OCI-LY1 (cell line): ENCODE data around the gene PPP6R1.

ENCODE experiments used
- H2AFZ ChIP-seq: fragments of 200-600 bp; sonication (generic), shearing (Covaris generic); 2 replicates; pipeline ENCODE4 v1.6.0; 2014; ENCODE audit warnings: antibody characterized with exemption, mild to moderate bottlenecking, low read length
- H3F3A ChIP-seq: fragments of 200-600 bp; sonication (generic), shearing (Covaris generic); 2 replicates; pipeline ENCODE4 v1.6.0; 2014; ENCODE audit warnings: mild to moderate bottlenecking, antibody characterized with exemption, low read length, moderate library complexity; ENCODE audit not compliant: insufficient read depth
- H3K27ac ChIP-seq: fragments of 200-600 bp; sonication (generic); 2 replicates; pipeline ENCODE4 v1.5.1; 2014; ENCODE audit warnings: low read length, mixed run types, mild to moderate bottlenecking, low read depth; ENCODE audit not compliant: poor library complexity, severe bottlenecking
- H3K27me3 ChIP-seq: fragments of 200-600 bp; sonication (generic); 2 replicates; pipeline ENCODE4 v1.6.0; 2014; ENCODE audit warnings: antibody characterized with exemption, mild to moderate bottlenecking, low read length, moderate library complexity; ENCODE audit not compliant: insufficient read depth
- H3K36me3 ChIP-seq: fragments of 200-600 bp; sonication (generic); 2 replicates; pipeline ENCODE4 v1.6.1; 2014; ENCODE audit warnings: mild to moderate bottlenecking, antibody characterized with exemption, low read length, moderate library complexity, mixed read lengths; ENCODE audit not compliant: insufficient read depth
- H3K4me1 ChIP-seq: fragments of 200-600 bp; sonication (generic); 2 replicates; pipeline ENCODE4 v1.5.1; 2014; ENCODE audit warnings: mild to moderate bottlenecking, low read length, moderate library complexity; ENCODE audit not compliant: insufficient read depth, severe bottlenecking
- H3K4me2 ChIP-seq: fragments of 200-600 bp; sonication (generic), shearing (Covaris generic); 2 replicates; pipeline ENCODE4 v1.6.1; 2014; ENCODE audit warnings: low read length
- H3K4me3 ChIP-seq: fragments of 200-600 bp; sonication (generic); 2 replicates; pipeline ENCODE4 v1.5.1; 2014; ENCODE audit warnings: low read length, low read depth, mild to moderate bottlenecking, mixed read lengths; ENCODE audit not compliant: poor library complexity, severe bottlenecking
- H3K79me2 ChIP-seq: fragments of 200-600 bp; shearing (Covaris generic); 2 replicates; pipeline ENCODE4 v1.6.1; 2016; ENCODE audit warnings: mixed run types, low read length, mixed read lengths; ENCODE audit not compliant: insufficient read depth
- H3K9ac ChIP-seq: fragments of 200-600 bp; sonication (generic), shearing (Covaris generic); 2 replicates; pipeline ENCODE4 v1.6.1; 2014; ENCODE audit warnings: mild to moderate bottlenecking, low read length, mixed read lengths
- H3K9me2 ChIP-seq: fragments of 200-600 bp; sonication (generic), shearing (Covaris generic); 2 replicates; pipeline ENCODE4 v1.6.1; 2014; ENCODE audit warnings: low read depth, mild to moderate bottlenecking, low read length, mixed read lengths
- H3K9me3 ChIP-seq: fragments of 200-600 bp; shearing (Covaris generic); 2 replicates; pipeline ENCODE4 v1.6.1; 2014; ENCODE audit warnings: low read length, mixed read lengths
- H4K20me1 ChIP-seq: fragments of 200-600 bp; sonication (generic), shearing (Covaris generic); 2 replicates; pipeline ENCODE4 v1.6.0; 2016; ENCODE audit warnings: mild to moderate bottlenecking, low read length; ENCODE audit not compliant: insufficient read depth
- EZH2 ChIP-seq: fragments of 200-600 bp; sonication (generic), shearing (Covaris generic); IDR thresholded peaks from 2 replicates; pipeline ENCODE4 v1.8.0; 2017; ENCODE audit warnings: borderline replicate concordance, mixed run types, mild to moderate bottlenecking, antibody characterized with exemption, low read length, moderate library complexity, mixed read lengths
- TF ChIP-seq, protein P1 (sequence below): fragments of 200-600 bp; sonication (generic), shearing (Covaris generic); IDR thresholded peaks from 2 replicates; pipeline ENCODE4 v1.5.1; 2017; ENCODE audit warnings: mild to moderate bottlenecking, antibody characterized with exemption, low read length, moderate library complexity, mixed read lengths

Gene PPP6R1

DNA sequence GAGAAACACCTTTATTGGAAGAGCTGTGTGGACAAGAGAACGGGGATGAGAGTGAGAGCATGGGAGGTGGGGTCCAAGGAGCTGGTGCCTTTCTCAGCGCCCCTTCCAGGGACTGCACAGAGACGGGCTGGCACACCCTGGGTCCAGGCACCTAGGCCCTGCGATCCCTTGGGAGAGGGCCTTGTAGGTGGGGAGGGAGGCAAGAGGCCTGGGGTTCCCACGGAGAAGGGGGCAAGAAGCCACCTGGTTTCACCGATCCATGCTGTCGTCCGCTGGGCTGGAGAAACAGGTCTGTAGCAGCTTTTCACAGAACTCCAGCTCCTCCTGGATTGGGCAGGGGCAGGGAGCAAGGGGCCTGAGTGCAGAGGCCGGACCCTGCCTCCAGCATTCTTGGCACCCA is 3.5 kb upstream of the PPP6R1 start:
- peak overlapping the region; percentile 84 for H3K27ac ChIP-seq
- H3K9me3 ChIP-seq, result no peaks in the 10 kb centered on the region
- H3F3A ChIP-seq, result no peaks in the 10 kb centered on the region; the same call in 1 of the 2 replicates
- H3K4me3 ChIP-seq, result no peak overlapping the region
- peaks cover 18% of the 10 kb centered on the region; the same call in 1 of the 2 replicates for H3K36me3 ChIP-seq
- H3K9me2 ChIP-seq, result no peaks in the 10 kb centered on the region
- peaks cover 38% of the 10 kb centered on the region for H3K4me1 ChIP-seq
- H3K79me2 ChIP-seq, result peaks cover 9% of the 10 kb centered on the region
- no peaks in the 10 kb centered on the region for H3K27me3 ChIP-seq
- no peak overlapping the region for H2AFZ ChIP-seq
- H3K4me2 ChIP-seq, result no peak overlapping the region
- H4K20me1 ChIP-seq, result no peaks in the 10 kb centered on the region
- no peak overlapping the region for H3K9ac ChIP-seq
- TF ChIP-seq EZH2, result no peak
- TF ChIP-seq, protein P1, sequence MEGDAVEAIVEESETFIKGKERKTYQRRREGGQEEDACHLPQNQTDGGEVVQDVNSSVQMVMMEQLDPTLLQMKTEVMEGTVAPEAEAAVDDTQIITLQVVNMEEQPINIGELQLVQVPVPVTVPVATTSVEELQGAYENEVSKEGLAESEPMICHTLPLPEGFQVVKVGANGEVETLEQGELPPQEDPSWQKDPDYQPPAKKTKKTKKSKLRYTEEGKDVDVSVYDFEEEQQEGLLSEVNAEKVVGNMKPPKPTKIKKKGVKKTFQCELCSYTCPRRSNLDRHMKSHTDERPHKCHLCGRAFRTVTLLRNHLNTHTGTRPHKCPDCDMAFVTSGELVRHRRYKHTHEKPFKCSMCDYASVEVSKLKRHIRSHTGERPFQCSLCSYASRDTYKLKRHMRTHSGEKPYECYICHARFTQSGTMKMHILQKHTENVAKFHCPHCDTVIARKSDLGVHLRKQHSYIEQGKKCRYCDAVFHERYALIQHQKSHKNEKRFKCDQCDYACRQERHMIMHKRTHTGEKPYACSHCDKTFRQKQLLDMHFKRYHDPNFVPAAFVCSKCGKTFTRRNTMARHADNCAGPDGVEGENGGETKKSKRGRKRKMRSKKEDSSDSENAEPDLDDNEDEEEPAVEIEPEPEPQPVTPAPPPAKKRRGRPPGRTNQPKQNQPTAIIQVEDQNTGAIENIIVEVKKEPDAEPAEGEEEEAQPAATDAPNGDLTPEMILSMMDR, result no peak

GRCh38 chr19:55261671-55262126 is 2.9 kb upstream of the PPP6R1 start:
- Histone ChIP-seq H3K4me2 (no peak overlapping the region), H3K27me3 (no peaks in the 10 kb centered on the region), H3K9me3 (no peaks in the 10 kb centered on the region), H4K20me1 (no peaks in the 10 kb centered on the region), H2AFZ (no peak overlapping the region), H3K9ac (no peak overlapping the region), H3F3A (no peaks in the 10 kb centered on the region; the same call in 1 of the 2 replicates), H3K4me3 (no peak overlapping the region), H3K79me2 (peaks cover 16% of the 10 kb centered on the region), H3K27ac (peak overlapping the region; percentile 84), H3K36me3 (peaks cover 23% of the 10 kb centered on the region; the same call in 1 of the 2 replicates), H3K4me1 (peaks cover 39% of the 10 kb centered on the region), H3K9me2 (no peaks in the 10 kb centered on the region)
- TF ChIP-seq, protein P1, result no peak
- TF ChIP-seq EZH2, result no peak

- Histone ChIP-seq H3F3A (peaks cover 3% of the 10 kb centered on the region; the same call in 1 of the 2 replicates), H3K9ac (peak overlapping the region; percentile 76), H3K4me2 (peak overlapping the region; percentile 71), H3K36me3 (peaks cover 31% of the 10 kb centered on the region; the same call in 1 of the 2 replicates), H3K79me2 (peaks cover 35% of the 10 kb centered on the region), H4K20me1 (no peaks in the 10 kb centered on the region), H3K4me1 (peaks cover 54% of the 10 kb centered on the region), H3K27ac (peak overlapping the region; percentile 92), H3K9me2 (no peaks in the 10 kb centered on the region), H3K9me3 (no peaks in the 10 kb centered on the region), H2AFZ (no peak overlapping the region), H3K27me3 (no peaks in the 10 kb centered on the region), H3K4me3 (peak overlapping the region; percentile 94)
- TF ChIP-seq, protein P1, result no peak
- TF ChIP-seq EZH2, result no peak
Observed at GRCh38 chr19:55259540-55260210, 858 bp upstream of the PPP6R1 start.
